Heart left ventricle (tissue), 13 donors: Measurements from ENCODE around the gene BATF.

Experiments
- CTCF ChIP-seq, 12 donors: fragments of 200-600 bp; sonication (generic) in 4 of 12; IDR thresholded peaks; one replicate each; pipeline versions ENCODE4 v1.5.0 to v1.8.0; 2018 to 2022; ENCODE audit warnings: antibody characterized with exemption in 12 of 12, mild to moderate bottlenecking in 5 of 12
- POLR2A ChIP-seq, 2 donors: fragments of 450-650 bp; IDR thresholded peaks; one replicate each; pipeline ENCODE4 v1.6.1; 2017; ENCODE audit warnings: antibody characterized with exemption in 2 of 2, mild to moderate bottlenecking in 2 of 2, moderate library complexity in 2 of 2
- donor health status: ischemic (EF 13 %, LVEDD 7.1; RV severe dilation, severe dysfunction).
- donor health status: DM: no; HTN: yes; CAD: no.
- donor health status: DM: no; HTN: no; CAD: no.
- donor health status: ischemic (EF 25% LVEDD 6.9; RV normal size, moderate dysfunction).
- donor health status: ischemic (EF 25% LVEDD 5.7; RV mildly dilated, moderate dysfunction).
- donor health status: ischemic (EF 35%, LVEDD 5.7; RV mildly dilated, moderate dysfunction).
- donor health status: nonischemic (EF 11% LVEDD 7.7; RV severe dilation, severe dysfunction).
- donor health status: DM: yes; HTN: yes; CAD: no.
- donor health status: PGD.
- donor health status: ischemic (EF 29% LVEDD 5.4; RV normal size, mild dysfunction).
- donor health status: nonischemic (EF 23%, LVEDD 6.1; RV moderate dilation, normal function).

GRCh38 chr14:75531660-75532317, 9.5 kb downstream of the BATF start:
- TF ChIP-seq POLR2A (IDR thresholded peaks at IDR 0.05) (no peak), CTCF (IDR thresholded peaks at IDR 0.05) (no peak)
